SU-DHL-6 (cell line): ENCODE data around the gene IGF1.

Experiments used
- H2AFZ ChIP-seq: fragments of 200-600 bp; sonication (generic); 2 replicates; pipeline ENCODE4 v1.6.1; 2014; ENCODE audit warnings: low read depth, mild to moderate bottlenecking, moderate library complexity, mixed read lengths, antibody characterized with exemption, low read length; ENCODE audit not compliant: severe bottlenecking
- H3F3A ChIP-seq: fragments of 200-600 bp; shearing (Covaris generic); 2 replicates; pipeline ENCODE4 v1.6.0; 2016; ENCODE audit warnings: antibody characterized with exemption, mild to moderate bottlenecking; ENCODE audit not compliant: insufficient read depth
- H3K27ac ChIP-seq: fragments of 200-600 bp; sonication (generic); 2 replicates; pipeline ENCODE4 v1.5.1; 2016; ENCODE audit warnings: low read depth, mild to moderate bottlenecking, low read length, moderate library complexity, mixed read lengths
- H3K27me3 ChIP-seq: fragments of 200-600 bp; sonication (generic), shearing (Covaris generic); 2 replicates; pipeline ENCODE4 v1.6.0; 2014; ENCODE audit warnings: mild to moderate bottlenecking, low read length
- H3K36me3 ChIP-seq: fragments of 200-600 bp; sonication (generic); 2 replicates; pipeline ENCODE4 v1.6.1; 2014; ENCODE audit warnings: mild to moderate bottlenecking, low read length, mixed read lengths
- H3K4me2 ChIP-seq: fragments of 300-600, 200-600 bp; shearing (Covaris generic), sonication (generic); 2 replicates; pipeline ENCODE4 v1.6.0; 2014; ENCODE audit warnings: low read length, low read depth, mild to moderate bottlenecking; ENCODE audit not compliant: poor library complexity, severe bottlenecking
- H3K4me3 ChIP-seq: fragments of 200-600 bp; sonication (generic); 2 replicates; pipeline ENCODE4 v1.5.1; 2014; ENCODE audit warnings: antibody characterized with exemption, low read length, mild to moderate bottlenecking, mixed read lengths; ENCODE audit not compliant: insufficient read depth, poor library complexity, severe bottlenecking
- H3K79me2 ChIP-seq: fragments of 200-600 bp; sonication (generic); 2 replicates; pipeline ENCODE4 v1.6.1; 2014; ENCODE audit warnings: mild to moderate bottlenecking, low read length, moderate library complexity; ENCODE audit not compliant: insufficient read depth
- H3K9ac ChIP-seq: fragments of 200-600 bp; sonication (generic); 2 replicates; pipeline ENCODE4 v1.7.0; 2014; ENCODE audit warnings: mild to moderate bottlenecking, low read length
- H3K9me2 ChIP-seq: fragments of 200-600 bp; sonication (generic); replicated peaks from 2 replicates; pipeline ENCODE4 v1.6.1; 2014; ENCODE audit warnings: low read length; ENCODE audit not compliant: insufficient read depth
- H3K9me3 ChIP-seq: fragments of 200-600 bp; sonication (generic); 2 replicates; pipeline ENCODE4 v1.6.1; 2014; ENCODE audit warnings: low read length, mixed read lengths; ENCODE audit not compliant: insufficient read depth
- H4K20me1 ChIP-seq: fragments of 200-600 bp; sonication (generic); 2 replicates; pipeline ENCODE4 v1.6.1; 2014; ENCODE audit warnings: low read depth, mild to moderate bottlenecking, antibody characterized with exemption, low read length, moderate library complexity, mixed read lengths
- EZH2phosphoT487 ChIP-seq: fragments of 200-600 bp; sonication (generic), shearing (Covaris generic); conservative IDR thresholded peaks from 2 replicates; pipeline ENCODE4 v1.6.1; 2018; ENCODE audit warnings: mild to moderate bottlenecking, antibody characterized with exemption, low read length, moderate library complexity, mixed read lengths
- TF ChIP-seq, protein P1 (sequence below): fragments of 200-600 bp; sonication (generic); IDR thresholded peaks from one replicate; pipeline ENCODE4 v1.5.1; 2017; ENCODE audit warnings: antibody characterized with exemption, mild to moderate bottlenecking, low read length, moderate library complexity; ENCODE audit not compliant: insufficient read depth, poor library complexity, severe bottlenecking

IGF1 gene

DNA sequence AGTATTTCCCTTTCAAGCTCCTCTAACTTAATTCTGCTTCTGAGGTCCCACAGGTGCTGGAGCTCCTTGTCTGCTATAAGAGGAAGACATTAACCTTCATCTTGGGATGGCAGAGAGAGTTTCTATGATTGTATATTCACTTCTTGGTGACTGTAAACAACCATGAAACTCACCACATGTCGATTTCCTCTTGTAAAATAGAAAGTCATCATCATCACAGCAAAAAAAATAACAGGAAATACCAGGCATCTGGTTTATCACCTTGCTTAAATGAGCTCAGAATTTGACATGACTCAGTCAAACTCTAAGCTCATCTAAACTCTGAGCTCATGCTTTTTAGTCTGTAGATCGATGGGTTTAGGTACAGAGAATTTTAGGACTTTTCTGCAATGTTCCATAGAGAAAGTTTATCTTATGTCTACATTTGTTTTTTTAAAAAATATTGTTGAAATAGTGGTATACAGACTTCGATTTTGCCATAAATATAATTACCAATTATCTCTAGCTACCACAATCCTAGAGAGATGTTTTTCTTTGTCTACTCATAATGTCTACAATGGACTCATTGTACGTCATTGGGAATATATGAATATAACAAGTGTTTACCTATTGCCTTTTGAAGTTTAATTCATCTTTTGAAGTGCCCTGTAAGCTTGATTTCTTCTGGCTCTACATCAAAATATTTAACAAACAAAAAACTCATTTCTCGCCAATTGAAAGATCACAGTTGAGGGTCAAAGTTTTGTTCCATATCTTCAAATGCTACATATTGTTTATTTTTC, 58.4 kb downstream of the IGF1 start:
- no peaks in the 10 kb centered on the region for H3K9me3 ChIP-seq
- no peaks in the 10 kb centered on the region for H3F3A ChIP-seq
- H3K27ac ChIP-seq = no peak overlapping the region
- TF ChIP-seq, protein P1, sequence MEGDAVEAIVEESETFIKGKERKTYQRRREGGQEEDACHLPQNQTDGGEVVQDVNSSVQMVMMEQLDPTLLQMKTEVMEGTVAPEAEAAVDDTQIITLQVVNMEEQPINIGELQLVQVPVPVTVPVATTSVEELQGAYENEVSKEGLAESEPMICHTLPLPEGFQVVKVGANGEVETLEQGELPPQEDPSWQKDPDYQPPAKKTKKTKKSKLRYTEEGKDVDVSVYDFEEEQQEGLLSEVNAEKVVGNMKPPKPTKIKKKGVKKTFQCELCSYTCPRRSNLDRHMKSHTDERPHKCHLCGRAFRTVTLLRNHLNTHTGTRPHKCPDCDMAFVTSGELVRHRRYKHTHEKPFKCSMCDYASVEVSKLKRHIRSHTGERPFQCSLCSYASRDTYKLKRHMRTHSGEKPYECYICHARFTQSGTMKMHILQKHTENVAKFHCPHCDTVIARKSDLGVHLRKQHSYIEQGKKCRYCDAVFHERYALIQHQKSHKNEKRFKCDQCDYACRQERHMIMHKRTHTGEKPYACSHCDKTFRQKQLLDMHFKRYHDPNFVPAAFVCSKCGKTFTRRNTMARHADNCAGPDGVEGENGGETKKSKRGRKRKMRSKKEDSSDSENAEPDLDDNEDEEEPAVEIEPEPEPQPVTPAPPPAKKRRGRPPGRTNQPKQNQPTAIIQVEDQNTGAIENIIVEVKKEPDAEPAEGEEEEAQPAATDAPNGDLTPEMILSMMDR = no peak
- no peak for TF ChIP-seq EZH2phosphoT487
- H3K4me3 ChIP-seq = no peak overlapping the region
- no peaks in the 10 kb centered on the region for H3K79me2 ChIP-seq
- H3K4me2 ChIP-seq = no peak overlapping the region
- H3K36me3 ChIP-seq = no peaks in the 10 kb centered on the region
- no peak overlapping the region for H2AFZ ChIP-seq
- no peaks in the 10 kb centered on the region for H3K27me3 ChIP-seq
- H3K9me2 ChIP-seq = no peaks in the 10 kb centered on the region
- H3K9ac ChIP-seq = no peak overlapping the region
- no peaks in the 10 kb centered on the region for H4K20me1 ChIP-seq

DNA sequence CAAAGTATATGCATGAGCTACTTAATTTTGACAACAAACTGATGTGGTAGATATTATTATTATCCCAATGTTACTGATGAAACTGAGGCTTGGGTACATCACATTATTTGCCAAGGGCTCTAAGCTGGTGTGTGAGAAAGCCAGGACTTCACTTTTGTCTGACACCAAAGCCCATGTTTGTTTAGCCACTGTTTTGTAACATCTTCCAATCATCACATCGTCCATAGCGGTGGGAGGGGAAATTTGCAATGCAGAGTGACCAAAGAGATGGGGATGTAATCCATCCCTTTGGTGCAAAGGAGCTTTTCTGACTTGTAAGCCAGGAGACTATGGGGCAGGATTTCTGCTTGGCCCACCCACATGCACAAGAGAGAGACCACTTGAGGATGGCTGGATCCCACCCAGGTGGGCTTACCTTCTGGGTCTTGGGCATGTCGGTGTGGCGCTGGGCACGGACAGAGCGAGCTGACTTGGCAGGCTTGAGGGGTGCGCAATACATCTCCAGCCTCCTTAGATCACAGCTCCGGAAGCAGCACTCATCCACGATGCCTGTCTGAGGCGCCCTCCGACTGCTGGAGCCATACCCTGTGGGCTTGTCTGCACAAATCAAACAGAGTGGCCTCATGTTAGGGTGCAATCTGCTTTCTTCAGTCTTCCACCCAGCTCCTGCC, 61.1 kb downstream of the IGF1 start:
- H3K27ac ChIP-seq = no peak overlapping the region
- no peak overlapping the region for H3K4me2 ChIP-seq
- TF ChIP-seq, protein P1 = no peak
- TF ChIP-seq EZH2phosphoT487 = no peak
- no peak overlapping the region for H3K4me3 ChIP-seq
- no peaks in the 10 kb centered on the region for H4K20me1 ChIP-seq
- H3K9me2 ChIP-seq = no peaks in the 10 kb centered on the region
- H3K36me3 ChIP-seq = no peaks in the 10 kb centered on the region
- H3K9ac ChIP-seq = no peak overlapping the region
- H3K27me3 ChIP-seq = no peaks in the 10 kb centered on the region
- no peak overlapping the region for H2AFZ ChIP-seq
- no peaks in the 10 kb centered on the region for H3K9me3 ChIP-seq
- H3F3A ChIP-seq = no peaks in the 10 kb centered on the region
- no peaks in the 10 kb centered on the region for H3K79me2 ChIP-seq

DNA sequence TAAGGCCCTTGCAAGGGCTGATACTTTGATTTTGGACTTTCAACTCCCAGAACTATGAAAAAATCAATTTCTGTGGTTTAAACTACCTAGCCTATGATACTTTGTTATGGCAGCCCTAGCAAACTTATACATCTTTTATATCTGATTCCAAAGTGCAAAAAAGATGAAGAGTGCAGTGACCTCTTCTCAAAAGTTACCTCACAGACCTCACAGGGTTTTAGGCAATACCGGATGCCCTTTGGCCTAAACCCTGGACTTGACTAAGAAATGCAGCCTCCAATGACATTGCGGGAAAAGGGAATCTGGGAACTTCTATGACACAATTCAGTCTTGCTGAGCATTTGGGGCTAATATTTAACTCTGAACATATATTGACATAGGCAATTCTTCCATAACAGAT, 63.3 kb downstream of the IGF1 start:
- Histone ChIP-seq H3K27ac (no peak overlapping the region), H3K4me3 (no peak overlapping the region), H4K20me1 (no peaks in the 10 kb centered on the region)

More for the DNA sequence above, 63.3 kb downstream of the IGF1 start:
- Histone ChIP-seq H2AFZ (no peak overlapping the region), H3K9me3 (no peaks in the 10 kb centered on the region), H3K9me2 (no peaks in the 10 kb centered on the region), H3K27me3 (no peaks in the 10 kb centered on the region), H3F3A (no peaks in the 10 kb centered on the region), H3K79me2 (no peaks in the 10 kb centered on the region), H3K4me2 (no peak overlapping the region), H3K9ac (no peak overlapping the region), H3K36me3 (no peaks in the 10 kb centered on the region)
- TF ChIP-seq EZH2phosphoT487 = no peak
- TF ChIP-seq, protein P1 = no peak
